H1 (cell line): ENCODE measurements around the gene AGPAT4.

Experiments
- ATF2 ChIP-seq: IDR thresholded peaks from 2 replicates; pipeline ENCODE4 v1.6.1; 2012; ENCODE audit warnings: low read length, inconsistent platforms
- CTCF ChIP-seq, 3 experiments: IDR thresholded peaks; 1 replicate in 2 of 3; 2 replicates in 1 of 3; pipeline versions ENCODE4 v1.5.1 to v1.6.1; 2011; ENCODE audit warnings: low read length in 3 of 3, mild to moderate bottlenecking in 3 of 3, inconsistent platforms in 2 of 3, low read depth in 1 of 3, moderate library complexity in 1 of 3; ENCODE audit not compliant: insufficient read depth in 1 of 3; ENCODE audit errors: control extremely low read depth in 1 of 3
- EZH2 ChIP-seq: fragments of 200-600 bp; sonication (generic); IDR thresholded peaks from 2 replicates; pipeline ENCODE4 v1.7.1; 2012; ENCODE audit warnings: low read depth, mild to moderate bottlenecking, moderate library complexity, low read length, inconsistent platforms; ENCODE audit not compliant: severe bottlenecking
- GABPA ChIP-seq: IDR thresholded peaks from 2 replicates; pipeline ENCODE4 v1.6.1; 2011; ENCODE audit warnings: mild to moderate bottlenecking, low read length, moderate library complexity, borderline replicate concordance; ENCODE audit not compliant: insufficient read depth
- KDM1A ChIP-seq: fragments of 200-600, 300-600 bp; sonication (generic); IDR thresholded peaks from 2 replicates; pipeline ENCODE4 v1.7.1; 2016; ENCODE audit warnings: mild to moderate bottlenecking, low read length, borderline replicate concordance
- MAX ChIP-seq: IDR thresholded peaks from 2 replicates; pipeline ENCODE4 v1.6.1; 2012; ENCODE audit warnings: inconsistent platforms
- POLR2A ChIP-seq, 2 experiments: IDR thresholded peaks; 1 replicate in 1 of 2; 2 replicates in 1 of 2; pipeline ENCODE4 v1.6.1; 2011; ENCODE audit warnings: low read depth in 2 of 2, low read length in 2 of 2, mild to moderate bottlenecking in 2 of 2; ENCODE audit errors: control extremely low read depth in 1 of 2
- POLR2AphosphoS5 ChIP-seq: IDR thresholded peaks from 2 replicates; pipeline ENCODE4 v1.6.1; 2011; ENCODE audit warnings: low read depth, low read length
- RAD21 ChIP-seq, 2 experiments: IDR thresholded peaks in 1 of 2; conservative IDR thresholded peaks in 1 of 2; 2 replicates each; pipeline ENCODE4 v1.6.1; 2011; ENCODE audit warnings: low read depth in 2 of 2, low read length in 2 of 2, improper control_type of control experiment in 1 of 2, inconsistent platforms in 1 of 2, mild to moderate bottlenecking in 1 of 2, moderate library complexity in 1 of 2
- RFX5 ChIP-seq: IDR thresholded peaks from 2 replicates; pipeline ENCODE4 v1.6.1; 2011; ENCODE audit warnings: low read depth, low read length, improper control_type of control experiment, borderline replicate concordance
- SP1 ChIP-seq: IDR thresholded peaks from 2 replicates; pipeline ENCODE4 v1.6.1; 2011; ENCODE audit warnings: low read depth, low read length
- SUZ12 ChIP-seq: fragments of 200-600 bp; sonication (generic); IDR thresholded peaks from 2 replicates; pipeline ENCODE4 v1.6.1; 2012; ENCODE audit warnings: mild to moderate bottlenecking, inconsistent platforms, low read length, moderate library complexity, mixed read lengths
- TCF12 ChIP-seq: IDR thresholded peaks from 2 replicates; pipeline ENCODE4 v1.6.1; 2011; ENCODE audit warnings: low read depth, mild to moderate bottlenecking, low read length
- TF ChIP-seq, protein P1 (sequence below): IDR thresholded peaks from 2 replicates; pipeline ENCODE4 v1.6.1; 2012; ENCODE audit warnings: inconsistent platforms

DNA sequence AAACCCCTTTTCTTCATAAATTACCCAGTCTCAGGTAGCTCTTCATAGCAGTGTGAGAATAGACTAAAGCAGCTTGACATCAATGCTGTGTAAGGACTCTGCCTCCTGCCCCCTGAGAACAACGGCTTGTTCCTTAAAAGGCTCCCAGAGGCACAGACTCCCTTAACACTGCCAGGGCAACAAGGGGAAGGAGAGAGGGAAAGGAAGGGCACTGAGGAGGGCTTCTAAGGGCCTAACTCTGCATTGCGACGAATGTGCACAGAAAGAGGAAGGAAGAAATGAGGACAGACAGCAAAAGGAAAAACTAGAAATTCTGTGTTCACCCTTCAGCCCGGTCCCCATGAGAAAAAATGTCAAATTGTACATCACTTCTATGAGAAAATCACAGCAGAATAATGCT is 74.0 kb downstream of the AGPAT4 start:
- TF ChIP-seq CTCF (IDR thresholded peaks at IDR 0.05; ENCODE audit: control extremely low read depth in 1 of 3, insufficient read depth in 1 of 3, low read depth in 1 of 3, low read length in 3 of 3) (no peak), RAD21 (IDR thresholded peaks at IDR 0.05 in 1 of 2, conservative IDR thresholded peaks at IDR 0.05 in 1 of 2; ENCODE audit: low read depth in 2 of 2, low read length in 2 of 2) (no peak), SP1 (no peak), POLR2A (IDR thresholded peaks at IDR 0.05; ENCODE audit: control extremely low read depth in 1 of 2, low read depth in 2 of 2, low read length in 2 of 2) (no peak), EZH2 (no peak), KDM1A (no peak), SUZ12 (no peak), RFX5 (no peak), MAX (no peak), POLR2AphosphoS5 (no peak), GABPA (no peak), ATF2 (no peak), TCF12 (no peak)
- TF ChIP-seq, protein P1, sequence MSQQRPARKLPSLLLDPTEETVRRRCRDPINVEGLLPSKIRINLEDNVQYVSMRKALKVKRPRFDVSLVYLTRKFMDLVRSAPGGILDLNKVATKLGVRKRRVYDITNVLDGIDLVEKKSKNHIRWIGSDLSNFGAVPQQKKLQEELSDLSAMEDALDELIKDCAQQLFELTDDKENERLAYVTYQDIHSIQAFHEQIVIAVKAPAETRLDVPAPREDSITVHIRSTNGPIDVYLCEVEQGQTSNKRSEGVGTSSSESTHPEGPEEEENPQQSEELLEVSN: no peak
